Lower lobe of right lung (tissue), 2 donors: Measurements from ENCODE around the gene AIFM2. TPM values are rescaled to one million over a fixed set of nuclear protein-coding genes. Genes with fewer than 3 reads are reported as not detected.

Experiments
- ATAC-seq, 2 donors: fragments of 200-7000 bp; cut with Tn5 transposase; one replicate each; pipeline ENCODE4 v1.9.1; 2020 to 2022; ENCODE audit warnings: mild to moderate bottlenecking in 2 of 2, moderate library complexity in 2 of 2
- DNase-seq: peaks from one replicate; pipeline ENCODE4 v3.0.0-alpha.2; 2020
- H3K27ac ChIP-seq: fragments of 200-600 bp; one replicate; pipeline ENCODE4 v1.8.0; 2022
- H3K27me3 ChIP-seq: fragments of 200-600 bp; one replicate; pipeline ENCODE4 v1.8.0; 2022; ENCODE audit warnings: low read depth
- H3K36me3 ChIP-seq: fragments of 200-600 bp; one replicate; pipeline ENCODE4 v1.8.0; 2022; ENCODE audit warnings: mild to moderate bottlenecking
- H3K4me1 ChIP-seq: fragments of 200-600 bp; one replicate; pipeline ENCODE4 v1.8.0; 2022
- H3K4me3 ChIP-seq: fragments of 200-600 bp; one replicate; pipeline ENCODE4 v1.8.0; 2022; ENCODE audit warnings: mild to moderate bottlenecking
- H3K9me3 ChIP-seq: fragments of 200-600 bp; one replicate; pipeline ENCODE4 v1.8.0; 2022
- intact Hi-C: fragments of 100-400 bp; cut with DNase I; formaldehyde crosslinking; loops from one replicate; pipeline ENCODE4 v1.11.0; 2022
- total RNA-seq: library from RNA; stranded (reverse); fragmentation: NEBNext Ultra II Directional; extraction: Animal tissue kit (Norgen Biotek cat#: 25700); gene quantifications from one replicate; pipeline ENCODE4 v1.2.1, GENCODE V29; 2021
- TF ChIP-seq, protein P1 (sequence below): fragments of 200-600 bp; IDR thresholded peaks from one replicate; pipeline ENCODE4 v1.8.0; 2022; ENCODE audit warnings: antibody characterized with exemption, mild to moderate bottlenecking
- donor health status: DM: no; HTN: yes; CAD: no; lungs with severe emphysema.

Gene AIFM2
- total RNA-seq, 1 donor from 2014 or later: 9.7 TPM

DNA sequence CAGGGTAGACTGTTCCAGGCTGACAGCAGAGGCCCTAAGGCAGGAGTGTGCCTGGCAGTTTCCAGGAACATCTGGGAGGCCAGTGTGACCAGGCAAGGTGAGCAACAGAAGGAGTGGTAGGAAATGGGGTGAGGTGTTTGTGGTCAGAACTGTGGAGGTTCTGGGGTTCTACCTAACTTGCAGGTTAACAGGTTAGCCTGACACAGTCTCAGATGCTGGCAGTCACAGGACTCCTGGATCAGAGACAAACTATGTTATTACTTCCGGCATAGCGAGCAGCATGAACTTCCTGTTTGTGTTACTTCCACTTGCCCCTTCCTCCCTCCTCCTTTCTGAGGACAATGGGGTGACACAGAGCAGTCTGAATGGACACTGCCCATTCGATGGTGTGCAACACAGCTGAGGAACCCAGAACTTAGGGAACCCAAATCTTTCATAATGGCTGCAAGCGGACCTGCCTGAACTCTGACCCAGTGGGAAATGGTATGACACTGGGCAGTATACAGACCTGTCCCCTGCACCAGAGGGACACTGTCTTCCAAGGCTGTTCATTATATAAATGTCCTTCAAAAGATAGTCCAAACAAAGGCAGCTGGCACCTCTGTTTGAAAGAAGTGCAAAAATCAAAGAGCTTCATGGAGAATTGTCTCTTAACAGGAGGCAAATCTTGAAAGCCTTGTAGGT is 41.6 kb upstream of the AIFM2 start:
- intact Hi-C loops: no loop called here
- Histone ChIP-seq H3K36me3 (no peaks in the 10 kb centered on the region), H3K4me3 (no peak overlapping the region), H3K27me3 (no peaks in the 10 kb centered on the region), H3K9me3 (no peaks in the 10 kb centered on the region), H3K27ac (peak overlapping the region; percentile 63), H3K4me1 (peaks cover 26% of the 10 kb centered on the region)
- TF ChIP-seq, protein P1, sequence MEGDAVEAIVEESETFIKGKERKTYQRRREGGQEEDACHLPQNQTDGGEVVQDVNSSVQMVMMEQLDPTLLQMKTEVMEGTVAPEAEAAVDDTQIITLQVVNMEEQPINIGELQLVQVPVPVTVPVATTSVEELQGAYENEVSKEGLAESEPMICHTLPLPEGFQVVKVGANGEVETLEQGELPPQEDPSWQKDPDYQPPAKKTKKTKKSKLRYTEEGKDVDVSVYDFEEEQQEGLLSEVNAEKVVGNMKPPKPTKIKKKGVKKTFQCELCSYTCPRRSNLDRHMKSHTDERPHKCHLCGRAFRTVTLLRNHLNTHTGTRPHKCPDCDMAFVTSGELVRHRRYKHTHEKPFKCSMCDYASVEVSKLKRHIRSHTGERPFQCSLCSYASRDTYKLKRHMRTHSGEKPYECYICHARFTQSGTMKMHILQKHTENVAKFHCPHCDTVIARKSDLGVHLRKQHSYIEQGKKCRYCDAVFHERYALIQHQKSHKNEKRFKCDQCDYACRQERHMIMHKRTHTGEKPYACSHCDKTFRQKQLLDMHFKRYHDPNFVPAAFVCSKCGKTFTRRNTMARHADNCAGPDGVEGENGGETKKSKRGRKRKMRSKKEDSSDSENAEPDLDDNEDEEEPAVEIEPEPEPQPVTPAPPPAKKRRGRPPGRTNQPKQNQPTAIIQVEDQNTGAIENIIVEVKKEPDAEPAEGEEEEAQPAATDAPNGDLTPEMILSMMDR: no peak
- ATAC-seq: peak in 1 of 2 donors; percentile 4
- no peak for DNase-seq

DNA sequence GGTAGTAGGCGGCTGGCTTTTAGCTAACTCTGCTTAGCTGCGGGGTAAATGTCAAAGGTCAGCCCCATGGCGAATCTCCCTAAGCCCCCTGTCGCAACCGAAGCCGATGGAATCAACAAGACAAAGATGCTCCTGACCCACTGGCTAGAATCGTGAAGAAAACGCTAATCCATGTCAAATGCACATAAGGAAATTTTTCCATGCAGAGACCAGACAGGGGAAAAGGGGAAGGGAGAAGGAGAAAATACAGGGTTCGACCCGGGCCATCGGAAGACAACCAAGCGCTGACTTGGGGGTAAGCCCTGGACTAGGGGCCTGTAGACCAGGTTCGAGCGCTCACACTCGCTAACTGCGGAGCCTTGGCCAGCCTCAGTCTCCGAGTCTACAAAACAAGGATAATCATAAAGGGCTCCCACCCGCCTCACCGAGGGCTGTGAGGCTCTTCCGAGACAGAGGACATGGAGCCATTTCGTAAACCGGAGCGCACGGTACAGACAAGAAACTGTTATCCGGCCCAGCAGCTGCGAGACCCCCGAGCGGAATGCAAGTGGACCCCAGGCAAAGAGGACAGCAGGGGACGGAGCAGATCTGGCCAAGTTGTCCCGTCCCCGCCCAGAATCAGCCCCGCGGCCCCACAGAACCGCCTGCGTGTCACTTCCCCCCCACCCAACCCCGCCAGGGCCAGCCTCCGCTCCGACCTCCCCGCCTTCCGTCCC is 37.2 kb upstream of the AIFM2 start:
- intact Hi-C loops: no loop called here
- H3K4me1 ChIP-seq: peaks cover 63% of the 10 kb centered on the region
- H3K27ac ChIP-seq: peak overlapping the region; percentile 93
- DNase-seq (peak; percentile 45), ATAC-seq (peak; percentile 52 to 61)
- no peaks in the 10 kb centered on the region for H3K9me3 ChIP-seq
- TF ChIP-seq, protein P1: no peak
- peak overlapping the region; percentile 94 for H3K4me3 ChIP-seq
- peaks cover 29% of the 10 kb centered on the region for H3K36me3 ChIP-seq
- H3K27me3 ChIP-seq: no peaks in the 10 kb centered on the region

DNA sequence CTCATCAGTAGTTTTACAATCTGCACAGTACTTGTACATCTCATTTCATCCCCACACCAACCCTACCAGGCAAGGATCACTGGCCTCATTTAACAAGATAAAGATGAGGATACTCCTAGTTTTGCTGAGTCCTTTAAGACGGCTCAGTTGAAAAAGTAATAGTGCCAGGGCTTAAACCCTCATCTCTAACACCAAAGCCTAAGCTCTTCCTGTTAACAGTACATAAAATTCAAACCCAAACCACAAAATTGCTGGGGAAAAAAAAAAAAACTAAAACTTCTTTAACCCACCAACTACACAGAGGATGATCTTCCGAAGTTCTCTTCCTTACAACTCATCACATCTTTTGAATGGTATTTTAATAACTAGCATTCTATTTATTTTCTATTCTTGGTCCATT is 36.4 kb upstream of the AIFM2 start:
- Histone ChIP-seq H3K27ac (peak overlapping the region; percentile 93), H3K36me3 (peaks cover 29% of the 10 kb centered on the region), H3K9me3 (no peaks in the 10 kb centered on the region), H3K4me1 (peaks cover 63% of the 10 kb centered on the region), H3K4me3 (peak overlapping the region; percentile 94), H3K27me3 (no peaks in the 10 kb centered on the region)
- TF ChIP-seq, protein P1: no peak
- no peak for DNase-seq
- intact Hi-C loops: no loop called here
- ATAC-seq: no peak

DNA sequence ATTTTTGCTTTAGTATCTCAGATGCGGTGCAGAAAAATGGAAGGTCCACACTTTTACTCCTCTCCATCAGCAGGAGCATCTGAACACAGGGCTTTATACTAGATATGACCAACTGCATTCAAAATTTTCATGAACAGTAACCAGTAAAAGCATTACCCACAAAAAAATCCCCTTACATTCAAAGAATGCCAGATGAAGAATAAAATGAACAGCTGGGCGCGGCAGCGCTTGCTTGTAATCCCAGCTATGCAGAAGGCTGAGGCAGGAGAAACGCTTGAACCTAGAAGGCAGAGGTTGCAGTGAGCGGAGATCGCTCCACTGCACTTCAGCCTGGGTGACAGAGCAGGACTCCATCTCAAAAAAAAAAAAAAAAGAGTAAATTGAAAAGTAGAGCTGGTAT is 34.6 kb upstream of the AIFM2 start:
- no peak for ATAC-seq
- H3K4me3 ChIP-seq: no peak overlapping the region
- H3K27me3 ChIP-seq: no peaks in the 10 kb centered on the region
- H3K9me3 ChIP-seq: no peaks in the 10 kb centered on the region
- no peak for DNase-seq
- H3K27ac ChIP-seq: no peak overlapping the region
- H3K4me1 ChIP-seq: peaks cover 72% of the 10 kb centered on the region
- peaks cover 29% of the 10 kb centered on the region for H3K36me3 ChIP-seq
- TF ChIP-seq, protein P1: no peak
- intact Hi-C loops: no loop called here

DNA sequence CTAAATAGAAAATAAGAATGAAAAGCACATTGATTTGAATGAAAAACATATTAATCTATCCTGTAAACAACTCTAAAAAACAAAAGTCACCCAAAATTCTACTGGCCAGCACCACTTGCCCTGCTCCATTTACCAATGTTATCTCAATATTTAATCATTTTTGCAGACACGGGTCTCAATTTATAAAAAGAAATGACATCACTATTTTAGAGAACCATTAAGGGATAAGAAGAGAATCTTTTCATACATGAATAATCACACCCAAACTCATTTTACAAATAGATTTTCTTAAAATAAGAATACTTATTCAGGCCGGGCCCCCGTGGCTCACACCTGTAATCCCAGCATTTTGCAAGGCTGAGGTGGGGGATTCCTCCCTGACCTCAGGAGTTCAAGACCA is 33.8 kb upstream of the AIFM2 start:
- TF ChIP-seq, protein P1: no peak
- peaks cover 34% of the 10 kb centered on the region for H3K36me3 ChIP-seq
- no peaks in the 10 kb centered on the region for H3K27me3 ChIP-seq
- ATAC-seq (no peak), DNase-seq (no peak)
- H3K9me3 ChIP-seq: no peaks in the 10 kb centered on the region
- H3K4me3 ChIP-seq: no peak overlapping the region
- intact Hi-C loops: no loop called here
- peaks cover 78% of the 10 kb centered on the region for H3K4me1 ChIP-seq
- H3K27ac ChIP-seq: no peak overlapping the region
